HG03520 (cell line): ENCODE measurements around the gene BORA.
"Not testable (repeated sequence)": the region's sequence is repeated elsewhere in the genome, so short reads cannot be mapped to it uniquely, and the experiment has no call there.

Source experiments
- ATAC-seq: cut with Tn5 transposase; IDR thresholded peaks from one replicate; pipeline ENCODE4 v1.9.1; 2021; ENCODE audit warnings: mild to moderate bottlenecking, moderate library complexity; ENCODE audit not compliant: unreplicated experiment

BORA gene

DNA sequence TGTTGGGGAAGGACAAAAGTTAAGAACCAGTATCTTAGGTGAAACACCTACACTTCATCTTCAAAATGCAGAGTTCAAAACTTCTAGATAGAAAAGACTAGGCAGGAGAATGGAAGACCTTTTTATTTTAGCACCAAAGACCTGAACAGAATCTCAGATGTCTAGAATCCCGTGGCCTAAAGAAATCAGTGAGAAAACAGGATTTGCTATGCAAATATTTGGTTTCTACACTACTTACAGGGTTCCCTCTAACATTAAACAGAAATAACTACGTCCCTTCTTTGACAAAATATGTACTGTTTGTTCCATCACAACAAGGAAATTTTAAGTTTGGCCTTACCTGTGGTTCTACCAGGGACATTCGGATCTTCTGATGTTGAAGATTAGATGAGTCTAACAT lies 32.5 kb downstream of the BORA start:
- no peak for ATAC-seq

DNA sequence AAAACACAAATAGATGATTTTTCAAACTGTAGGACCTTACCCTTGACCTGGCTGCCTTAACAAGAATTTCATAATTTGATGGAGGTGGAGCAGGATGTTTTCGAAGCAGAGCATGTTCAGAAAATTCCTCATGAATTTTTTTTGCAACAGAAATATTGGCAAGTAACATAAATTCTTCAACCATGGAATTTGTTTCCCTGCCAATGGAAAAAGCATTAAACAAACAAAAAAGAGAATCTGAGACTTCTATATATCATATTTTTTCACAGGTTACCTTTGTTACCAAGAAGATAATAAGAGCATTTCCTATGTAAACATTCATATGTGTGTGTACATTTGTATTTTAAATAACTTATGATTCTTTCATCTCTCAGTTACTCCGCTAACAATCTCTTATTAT lies 35.7 kb downstream of the BORA start:
- ATAC-seq = no peak

DNA sequence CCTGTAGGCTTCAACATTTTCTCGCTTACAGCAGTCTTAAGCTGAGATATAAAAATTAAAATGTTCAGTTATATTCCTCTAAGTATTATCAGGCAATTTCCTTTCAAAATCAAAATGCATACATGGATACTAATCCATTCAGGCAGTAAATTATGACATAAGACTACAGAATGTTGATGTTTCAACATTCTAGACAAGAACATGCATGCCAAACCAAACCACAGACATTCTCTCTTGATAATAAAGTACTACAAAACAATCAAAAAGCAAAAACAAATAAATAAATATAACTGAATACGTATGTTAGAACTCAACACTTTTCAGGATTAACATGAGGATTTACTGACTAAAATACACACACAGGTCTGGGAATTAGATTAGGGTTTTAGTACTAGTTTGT lies 46.3 kb downstream of the BORA start:
- no peak for ATAC-seq

- ATAC-seq = peak; percentile 97
Observed at GRCh38 chr13:72781451-72782439, 54.0 kb downstream of the BORA start, which contains the start of the genes DIS3 and PIBF1. TSS of gene DIS3 (minus strand) at chr13:72781900. CDS start at chr13:72781832, 68 bp downstream. TSS of gene PIBF1 (plus strand) at chr13:72782133. CDS start at chr13:72783470, 1,337 bp downstream.

DNA sequence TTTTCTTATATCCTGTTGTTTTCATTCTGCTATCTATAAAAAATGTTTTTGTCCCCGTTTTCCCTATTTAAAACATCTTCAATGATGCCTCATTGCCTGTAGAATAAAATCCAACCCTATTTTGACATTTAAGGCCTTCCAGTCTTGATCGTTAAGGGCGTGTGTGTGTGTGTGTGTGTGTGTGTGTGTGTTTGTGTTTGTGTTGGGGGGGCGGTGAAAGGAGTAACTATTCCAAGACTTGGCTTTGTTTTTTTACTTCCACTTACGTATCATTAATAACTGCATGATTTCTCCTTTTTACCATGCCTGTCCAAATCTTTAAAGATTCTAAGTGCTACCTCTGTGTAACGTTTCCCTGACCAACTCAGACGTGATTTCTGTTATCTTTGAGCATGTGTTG lies 55.0 kb downstream of the BORA start:
- ATAC-seq = no peak

DNA sequence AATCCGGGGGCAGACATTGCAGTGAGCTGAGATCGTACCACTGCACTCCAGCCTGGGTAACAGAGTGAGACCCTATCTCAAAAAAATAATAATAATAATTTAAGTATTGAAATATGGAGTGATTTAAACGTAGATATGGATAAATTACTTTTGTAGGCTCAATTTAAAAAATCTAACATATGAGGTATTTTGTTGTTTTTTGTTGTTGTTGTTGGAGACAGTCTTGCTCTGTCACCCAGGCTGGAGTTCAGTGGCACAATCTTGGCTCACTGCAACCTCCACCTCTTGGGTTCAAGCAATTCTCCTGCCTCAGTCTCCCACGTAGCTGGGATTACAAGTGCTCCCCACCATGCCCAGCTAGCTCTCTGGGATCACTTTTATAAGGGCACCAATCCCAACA lies 57.0 kb downstream of the BORA start:
- ATAC-seq = not testable (repeated sequence)

- ATAC-seq = no peak
Observed at GRCh38 chr13:72788831-72789230, 61.1 kb downstream of the BORA start.

DNA sequence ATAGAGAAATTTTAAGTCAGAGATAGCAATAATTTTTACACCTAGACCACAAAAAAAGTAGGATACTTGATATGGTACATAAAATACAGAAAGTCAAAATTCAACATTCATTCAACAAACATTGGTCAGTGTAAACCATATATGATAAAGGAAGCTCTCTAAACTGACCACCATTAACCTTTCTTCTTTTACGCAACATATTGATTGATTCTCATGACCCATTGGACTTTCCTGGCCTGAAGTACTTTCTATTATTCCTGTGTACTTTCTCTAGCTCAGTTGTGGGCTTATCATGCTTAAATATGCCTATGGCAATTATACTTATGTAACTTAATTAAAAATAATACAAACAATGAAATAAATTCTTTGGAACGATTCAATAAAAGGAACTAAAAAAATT lies 64.9 kb downstream of the BORA start:
- no peak for ATAC-seq

DNA sequence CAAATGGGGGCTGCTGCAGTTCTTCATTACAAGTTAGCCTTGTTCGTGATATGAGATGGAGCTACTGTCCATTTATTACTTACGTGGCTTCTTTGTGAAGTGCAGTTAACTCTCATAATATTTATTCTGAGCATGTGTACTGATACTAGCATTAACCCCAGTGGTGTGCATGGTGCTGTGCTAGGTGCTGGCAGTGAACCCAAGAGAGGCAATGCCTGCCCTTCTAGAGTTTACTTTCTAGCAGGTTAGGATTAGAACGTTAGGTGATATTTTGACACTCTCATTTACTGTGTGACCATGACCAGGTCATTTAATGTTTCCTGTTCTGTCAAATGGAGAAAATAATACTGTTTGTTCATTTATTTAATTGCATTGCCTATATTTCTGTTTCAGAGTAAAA lies 71.1 kb downstream of the BORA start:
- no peak for ATAC-seq

DNA sequence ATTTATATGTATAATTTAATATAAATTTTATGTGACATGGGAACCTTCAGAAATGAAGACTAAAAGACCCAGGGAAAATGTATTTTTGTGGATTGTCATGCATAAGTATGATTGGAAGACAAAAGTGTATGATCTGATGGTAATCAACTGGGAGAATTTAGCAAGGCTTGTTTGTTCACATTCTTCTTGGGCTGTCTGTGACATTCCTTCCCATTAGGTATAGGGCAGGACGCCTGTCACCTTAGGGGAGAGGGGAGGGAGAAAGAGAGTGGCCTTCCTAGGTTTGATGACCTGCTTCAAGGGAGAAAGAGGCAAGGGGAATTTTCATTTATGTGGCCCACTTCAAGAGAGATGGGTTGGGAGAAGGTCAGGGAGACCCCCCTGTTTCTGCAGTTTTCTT lies 76.6 kb downstream of the BORA start:
- no peak for ATAC-seq
